ENCODE data around the gene MINDY4. TPM values are rescaled to one million over a fixed set of nuclear protein-coding genes. Genes with fewer than 3 reads are reported as not detected.

The MINDY4 gene
- total and polyA plus RNA-seq, 2 of the 13 experiments (the other 11 are each of a cell fraction or from before 2014, with no cell fraction given) = not detected

DNA sequence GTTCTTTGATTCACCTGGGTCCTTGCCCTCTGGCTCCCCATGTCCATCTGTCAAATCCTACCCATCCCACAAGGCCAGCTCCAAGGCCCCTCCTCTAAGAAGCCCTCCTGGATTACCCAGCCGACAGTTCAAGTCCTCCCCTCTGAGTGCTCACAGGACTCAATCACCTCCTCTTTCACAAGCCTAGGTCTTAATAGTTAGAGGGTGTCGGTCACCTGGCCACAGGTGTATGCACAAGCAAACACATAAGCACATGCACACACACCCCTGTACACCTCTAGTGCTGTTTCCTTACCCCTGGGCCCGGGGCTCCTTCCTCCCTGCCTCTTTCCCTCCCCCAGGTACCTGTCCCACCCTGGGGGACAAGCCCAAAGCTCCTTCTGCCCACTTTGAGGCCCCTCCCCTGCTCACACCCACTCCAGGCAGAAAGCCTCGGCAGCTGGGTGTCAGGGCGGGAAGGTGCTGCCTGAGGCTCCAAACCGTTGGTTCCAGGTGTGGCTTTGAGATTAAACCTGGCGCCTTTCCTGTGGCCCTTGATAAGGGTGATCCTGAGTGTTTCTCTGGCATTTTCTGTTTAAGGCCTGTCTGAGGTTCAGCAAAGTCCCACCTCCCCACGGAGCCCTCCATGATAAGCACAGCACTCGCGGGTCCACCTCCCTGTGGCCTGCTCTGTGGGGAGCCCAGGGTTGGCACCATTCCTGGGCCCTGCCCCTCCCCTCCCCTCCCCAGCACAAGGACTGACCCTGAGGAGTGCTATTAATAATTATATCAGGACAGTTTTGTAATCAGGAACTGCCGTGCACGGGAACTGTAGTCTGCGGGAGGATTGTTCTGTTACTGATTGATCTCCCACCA, 125.8 kb downstream of the MINDY4 start:
- CTCF ChIA-PET (ENCODE audit: low intra/inter-chr PET ratio, low total read pairs) = no interaction called here
- H3K9ac ChIP-seq (ENCODE audit: insufficient read depth, low read depth, low read length) = no peak overlapping the region
- H3K27ac ChIP-seq (ENCODE audit: extremely low read length, insufficient read depth, low read length) = no peak overlapping the region

DNA sequence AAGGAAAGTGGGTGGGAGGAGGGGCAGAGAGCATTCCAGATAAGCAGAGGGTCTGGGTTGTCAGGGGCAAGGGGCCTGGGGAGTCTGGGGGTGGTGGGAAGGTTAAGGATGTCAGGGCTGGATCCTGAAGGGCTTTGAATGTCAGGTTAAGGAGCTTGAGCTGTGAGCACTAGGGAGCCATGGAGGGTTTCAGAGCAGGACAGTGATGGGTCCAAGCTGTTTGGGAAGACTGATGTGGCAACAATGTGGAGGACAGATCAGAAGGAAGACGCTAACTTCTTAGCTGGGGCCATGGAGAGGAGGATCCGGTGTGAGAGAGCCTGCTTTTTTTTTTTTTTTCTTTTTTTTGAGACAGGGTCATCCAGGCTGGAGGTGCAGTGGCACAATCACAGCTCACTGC, 126.6 kb downstream of the MINDY4 start:
- Histone ChIP-seq H3K4me3 (replicated peaks in 1 of 3; ENCODE audit: insufficient read depth in 1 of 3, low read depth in 2 of 3, low read length in 3 of 3) (no peak overlapping the region), H2AFZ (ENCODE audit: low read length) (no peak overlapping the region), H3K9ac (ENCODE audit: insufficient read depth, low read depth, low read length) (no peak overlapping the region), H4K20me1 (ENCODE audit: insufficient read depth, low read length) (no peaks in the 10 kb centered on the region), H3K27ac (ENCODE audit: extremely low read length, insufficient read depth, low read length) (no peak overlapping the region), H3K79me2 (ENCODE audit: insufficient read depth, low read length) (no peaks in the 10 kb centered on the region), H3K27me3 (ENCODE audit: control insufficient read depth in 1 of 2, insufficient read depth in 2 of 2, low read length in 2 of 2) (peaks cover 0 to 3% of the 10 kb centered on the region in 2 experiments; a peak in 2 of 5 replicates), H3K9me3 (ENCODE audit: low read length) (no peaks in the 10 kb centered on the region), H3K36me3 (replicated peaks in 1 of 2; ENCODE audit: control insufficient read depth in 1 of 2, insufficient read depth in 2 of 2, low read length in 2 of 2) (no peaks in the 10 kb centered on the region), H3K4me1 (ENCODE audit: insufficient read depth, low read length) (no peaks in the 10 kb centered on the region), H3K4me2 (ENCODE audit: low read depth, low read length) (no peak overlapping the region)
- intact Hi-C loops (cut with micrococcal nuclease; ENCODE audit: unreplicated experiment) (no loop called here), in situ Hi-C loops (cut with HindIII; ENCODE audit: extremely low pct_ligation_motif_present, low pct_unique_long_range_greater_than_20kb) (no loop called here)
- BruUV-seq (replicated peaks) = no TSS peak
- FAIRE-seq (no peak), DNase-seq (ENCODE audit: low spot score) (no peak), ATAC-seq (no peak)
- ChIA-PET POLR2A (no interaction called here), CTCF (ENCODE audit: low intra/inter-chr PET ratio, low total read pairs) (no interaction called here)
- WGBS (ENCODE audit: low lambda C conversion rate) = 18% methylated on average over 2 of the region's 2 CpGs
- TF ChIP-seq, protein P1, sequence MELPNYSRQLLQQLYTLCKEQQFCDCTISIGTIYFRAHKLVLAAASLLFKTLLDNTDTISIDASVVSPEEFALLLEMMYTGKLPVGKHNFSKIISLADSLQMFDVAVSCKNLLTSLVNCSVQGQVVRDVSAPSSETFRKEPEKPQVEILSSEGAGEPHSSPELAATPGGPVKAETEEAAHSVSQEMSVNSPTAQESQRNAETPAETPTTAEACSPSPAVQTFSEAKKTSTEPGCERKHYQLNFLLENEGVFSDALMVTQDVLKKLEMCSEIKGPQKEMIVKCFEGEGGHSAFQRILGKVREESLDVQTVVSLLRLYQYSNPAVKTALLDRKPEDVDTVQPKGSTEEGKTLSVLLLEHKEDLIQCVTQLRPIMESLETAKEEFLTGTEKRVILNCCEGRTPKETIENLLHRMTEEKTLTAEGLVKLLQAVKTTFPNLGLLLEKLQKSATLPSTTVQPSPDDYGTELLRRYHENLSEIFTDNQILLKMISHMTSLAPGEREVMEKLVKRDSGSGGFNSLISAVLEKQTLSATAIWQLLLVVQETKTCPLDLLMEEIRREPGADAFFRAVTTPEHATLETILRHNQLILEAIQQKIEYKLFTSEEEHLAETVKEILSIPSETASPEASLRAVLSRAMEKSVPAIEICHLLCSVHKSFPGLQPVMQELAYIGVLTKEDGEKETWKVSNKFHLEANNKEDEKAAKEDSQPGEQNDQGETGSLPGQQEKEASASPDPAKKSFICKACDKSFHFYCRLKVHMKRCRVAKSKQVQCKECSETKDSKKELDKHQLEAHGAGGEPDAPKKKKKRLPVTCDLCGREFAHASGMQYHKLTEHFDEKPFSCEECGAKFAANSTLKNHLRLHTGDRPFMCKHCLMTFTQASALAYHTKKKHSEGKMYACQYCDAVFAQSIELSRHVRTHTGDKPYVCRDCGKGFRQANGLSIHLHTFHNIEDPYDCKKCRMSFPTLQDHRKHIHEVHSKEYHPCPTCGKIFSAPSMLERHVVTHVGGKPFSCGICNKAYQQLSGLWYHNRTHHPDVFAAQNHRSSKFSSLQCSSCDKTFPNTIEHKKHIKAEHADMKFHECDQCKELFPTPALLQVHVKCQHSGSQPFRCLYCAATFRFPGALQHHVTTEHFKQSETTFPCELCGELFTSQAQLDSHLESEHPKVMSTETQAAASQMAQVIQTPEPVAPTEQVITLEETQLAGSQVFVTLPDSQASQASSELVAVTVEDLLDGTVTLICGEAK (IDR thresholded peaks at IDR 0.05) = no peak
- TF ChIP-seq, protein P1 (CRISPR knock-in tag; IDR thresholded peaks at IDR 0.05) = no peak

More for the DNA sequence above, 125.8 kb downstream of the MINDY4 start:
- H2AFZ ChIP-seq (ENCODE audit: low read length) = no peak overlapping the region
- 26% methylated on average over 12 of the region's 13 CpGs for WGBS (ENCODE audit: low lambda C conversion rate)
- no peaks in the 10 kb centered on the region for H3K4me1 ChIP-seq (ENCODE audit: insufficient read depth, low read length)
- in situ Hi-C loops (cut with HindIII; ENCODE audit: extremely low pct_ligation_motif_present, low pct_unique_long_range_greater_than_20kb) (no loop called here), intact Hi-C loops (cut with micrococcal nuclease; ENCODE audit: unreplicated experiment) (no loop called here)
- no TSS peak for BruUV-seq (replicated peaks)
- POLR2A ChIA-PET = no interaction called here
- H3K9me3 ChIP-seq (ENCODE audit: low read length) = no peaks in the 10 kb centered on the region
- no peaks in the 10 kb centered on the region for H3K79me2 ChIP-seq (ENCODE audit: insufficient read depth, low read length)
- FAIRE-seq (no peak), ATAC-seq (peak; percentile 19; the same call in 2 of the 3 replicates), DNase-seq (ENCODE audit: low spot score) (no peak)
- H3K36me3 ChIP-seq (replicated peaks in 1 of 2; ENCODE audit: control insufficient read depth in 1 of 2, insufficient read depth in 2 of 2, low read length in 2 of 2) = no peaks in the 10 kb centered on the region
- H3K27me3 ChIP-seq (ENCODE audit: control insufficient read depth in 1 of 2, insufficient read depth in 2 of 2, low read length in 2 of 2) = peaks cover 0 to 3% of the 10 kb centered on the region in 2 experiments; a peak in 1 of 5 replicates
- H3K4me3 ChIP-seq (replicated peaks in 1 of 3; ENCODE audit: insufficient read depth in 1 of 3, low read depth in 2 of 3, low read length in 3 of 3) = no peak overlapping the region
- no peaks in the 10 kb centered on the region for H4K20me1 ChIP-seq (ENCODE audit: insufficient read depth, low read length)
- TF ChIP-seq SIX4 (CRISPR knock-in tag; IDR thresholded peaks at IDR 0.05) (no peak), THAP11 (CRISPR knock-in tag; IDR thresholded peaks at IDR 0.05) (no peak), HNF4A (CRISPR knock-in tag; IDR thresholded peaks at IDR 0.05) (no peak), CCAR2 (optimal IDR thresholded peaks at IDR 0.05; ENCODE audit: low read depth, low read length) (no peak), ZNF564 (CRISPR knock-in tag; IDR thresholded peaks at IDR 0.05) (no peak), ZNF605 (CRISPR knock-in tag; IDR thresholded peaks at IDR 0.05) (no peak), CBFB (CRISPR knock-in tag; IDR thresholded peaks at IDR 0.05) (no peak), SYNCRIP (IDR thresholded peaks at IDR 0.05; ENCODE audit: insufficient read depth, low read depth, low read length) (no peak), ZNF253 (CRISPR knock-in tag; IDR thresholded peaks at IDR 0.05; ENCODE audit: borderline replicate concordance) (no peak)
- TF ChIP-seq, protein P2, sequence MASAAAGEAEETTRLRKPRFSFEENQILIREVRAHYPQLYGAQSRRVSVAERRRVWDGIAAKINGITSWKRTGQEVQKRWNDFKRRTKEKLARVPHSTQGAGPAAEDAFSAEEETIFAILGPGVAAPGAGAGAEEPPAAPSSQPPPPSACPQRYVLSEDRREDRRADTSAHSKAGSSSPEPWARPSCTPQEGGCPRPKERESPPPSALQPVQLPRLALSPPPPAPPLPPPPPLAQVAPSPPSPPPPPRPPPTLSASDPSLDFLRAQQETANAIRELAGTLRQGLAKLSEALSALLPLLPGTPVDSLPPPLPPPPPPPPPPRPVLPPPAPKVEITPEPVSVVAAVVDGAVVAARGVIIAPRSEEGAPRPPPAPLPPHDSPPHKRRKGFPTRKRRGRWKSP (CRISPR knock-in tag; IDR thresholded peaks at IDR 0.05) = no peak
- no peak overlapping the region for H3K4me2 ChIP-seq (ENCODE audit: low read depth, low read length)

All from HepG2 (cell line).